22Rv1 (cell line): ENCODE measurements around the gene USH2A.

Experiments
- H3K27ac ChIP-seq: fragments of 450-650 bp; 2 replicates; pipeline ENCODE4 v1.5.1; 2017
- CTCF ChIP-seq: fragments of 450-650 bp; IDR thresholded peaks from 2 replicates; pipeline ENCODE4 v1.5.1; 2017; ENCODE audit warnings: mild to moderate bottlenecking
- ZFX ChIP-seq: fragments of 450-650 bp; IDR thresholded peaks from 2 replicates; pipeline ENCODE4 v1.6.1; 2017; ENCODE audit warnings: antibody characterized with exemption, borderline replicate concordance

Gene USH2A

GRCh38 chr1:216044538-216044937 is 378.7 kb downstream of the USH2A start:
- TF ChIP-seq ZFX (no peak), CTCF (no peak)
- no peak overlapping the region for H3K27ac ChIP-seq

GRCh38 chr1:216034506-216034905 is 388.7 kb downstream of the USH2A start:
- no peak for TF ChIP-seq ZFX
- TF ChIP-seq CTCF, result peak; percentile 72
- H3K27ac ChIP-seq, result no peak overlapping the region

- no peak for TF ChIP-seq ZFX
- no peak for TF ChIP-seq CTCF
- H3K27ac ChIP-seq, result no peak overlapping the region
Observed at GRCh38 chr1:216032961-216033614, 390.2 kb downstream of the USH2A start.

GRCh38 chr1:216032284-216032683 is 391.0 kb downstream of the USH2A start:
- TF ChIP-seq CTCF (no peak), ZFX (no peak)
- H3K27ac ChIP-seq, result no peak overlapping the region

- TF ChIP-seq CTCF (no peak), ZFX (no peak)
- H3K27ac ChIP-seq, result no peak overlapping the region
Observed at GRCh38 chr1:216028631-216029030, 394.6 kb downstream of the USH2A start.

GRCh38 chr1:216024546-216024945 is 398.7 kb downstream of the USH2A start:
- no peak for TF ChIP-seq CTCF
- TF ChIP-seq ZFX, result no peak
- H3K27ac ChIP-seq, result no peak overlapping the region

- no peak overlapping the region for H3K27ac ChIP-seq
- TF ChIP-seq CTCF, result no peak
- TF ChIP-seq ZFX, result no peak
Observed at GRCh38 chr1:216020743-216021345, 402.4 kb downstream of the USH2A start.
